Rectal smooth muscle tissue (tissue), 1 donor: ENCODE measurements around the gene TYROBP.

ENCODE experiments used
- H3K27ac ChIP-seq: one replicate; pipeline ENCODE4 v1.7.0; 2013; ENCODE audit warnings: low read depth, low read length, inconsistent platforms
- H3K27me3 ChIP-seq: one replicate; pipeline ENCODE4 v1.7.0; 2013; ENCODE audit warnings: low read length; ENCODE audit not compliant: control insufficient read depth, insufficient read depth
- H3K36me3 ChIP-seq: one replicate; pipeline ENCODE4 v1.7.0; 2013; ENCODE audit warnings: low read length; ENCODE audit not compliant: control insufficient read depth, insufficient read depth
- H3K4me1 ChIP-seq: one replicate; pipeline ENCODE4 v1.7.0; 2013; ENCODE audit warnings: low read length; ENCODE audit not compliant: control insufficient read depth, insufficient read depth
- H3K4me3 ChIP-seq: one replicate; pipeline ENCODE4 v1.7.0; 2013; ENCODE audit warnings: low read length
- H3K9ac ChIP-seq: one replicate; pipeline ENCODE4 v1.7.0; 2013; ENCODE audit warnings: low read length

The TYROBP gene

DNA sequence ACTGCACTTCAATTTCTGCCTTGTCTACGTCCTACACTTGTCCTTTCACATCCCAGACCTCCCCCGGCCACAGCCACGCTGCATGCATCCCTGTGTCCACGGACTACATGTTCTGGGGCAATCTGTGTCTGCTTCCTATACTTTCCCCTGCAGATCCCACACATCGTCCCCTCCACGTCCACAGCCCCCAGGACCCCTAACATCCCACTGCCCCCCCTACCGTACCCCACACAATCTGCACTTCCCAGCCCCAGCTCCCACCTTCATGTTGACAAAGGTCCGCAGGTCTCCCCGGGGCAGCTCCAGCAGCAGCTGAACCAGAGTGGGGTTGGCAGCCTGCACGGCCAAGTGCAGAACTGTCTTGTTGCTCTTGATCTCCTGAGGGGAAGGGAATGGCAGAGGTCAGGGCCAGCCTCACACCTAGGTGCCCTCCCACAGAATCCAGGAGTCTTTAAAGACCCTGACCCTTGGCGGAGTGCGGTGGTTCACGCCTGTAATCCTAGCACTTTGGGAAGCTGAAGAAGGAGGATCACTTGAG is 17.9 kb downstream of the TYROBP start:
- Histone ChIP-seq H3K27me3 (no peaks in the 10 kb centered on the region), H3K4me1 (no peaks in the 10 kb centered on the region), H3K27ac (no peak overlapping the region), H3K9ac (no peak overlapping the region), H3K4me3 (no peak overlapping the region), H3K36me3 (peaks cover 20% of the 10 kb centered on the region)

GRCh38 chr19:35889370-35890112 is 18.6 kb downstream of the TYROBP start:
- Histone ChIP-seq H3K4me1 (no peaks in the 10 kb centered on the region), H3K36me3 (peaks cover 20% of the 10 kb centered on the region), H3K9ac (no peak overlapping the region)

DNA sequence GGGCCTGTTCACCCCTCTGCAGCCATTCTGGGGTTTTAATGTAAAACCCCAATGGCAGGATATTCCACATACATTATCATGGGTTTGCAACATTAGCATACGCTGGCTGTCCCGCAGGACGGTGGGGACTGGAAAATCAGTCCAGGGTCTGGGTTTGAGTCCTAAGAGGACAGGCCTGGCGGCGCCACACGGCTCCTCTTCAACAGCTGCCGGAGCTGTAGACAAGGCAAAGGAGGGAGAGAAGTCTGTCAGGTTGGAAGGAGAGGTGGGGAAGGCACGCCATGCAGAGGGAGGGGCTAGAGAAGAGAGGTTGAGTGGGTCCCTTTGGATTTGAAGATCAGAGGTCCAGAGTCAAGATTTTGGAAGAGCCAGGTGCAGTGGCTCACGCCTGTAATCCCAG is 19.7 kb downstream of the TYROBP start:
- Histone ChIP-seq H3K27ac (no peak overlapping the region), H3K4me1 (no peaks in the 10 kb centered on the region), H3K27me3 (no peaks in the 10 kb centered on the region), H3K4me3 (no peak overlapping the region), H3K9ac (no peak overlapping the region), H3K36me3 (peaks cover 17% of the 10 kb centered on the region)

More at GRCh38 chr19:35889370-35890112, 18.6 kb downstream of the TYROBP start:
- Histone ChIP-seq H3K27ac (no peak overlapping the region), H3K27me3 (no peaks in the 10 kb centered on the region), H3K4me3 (no peak overlapping the region)

DNA sequence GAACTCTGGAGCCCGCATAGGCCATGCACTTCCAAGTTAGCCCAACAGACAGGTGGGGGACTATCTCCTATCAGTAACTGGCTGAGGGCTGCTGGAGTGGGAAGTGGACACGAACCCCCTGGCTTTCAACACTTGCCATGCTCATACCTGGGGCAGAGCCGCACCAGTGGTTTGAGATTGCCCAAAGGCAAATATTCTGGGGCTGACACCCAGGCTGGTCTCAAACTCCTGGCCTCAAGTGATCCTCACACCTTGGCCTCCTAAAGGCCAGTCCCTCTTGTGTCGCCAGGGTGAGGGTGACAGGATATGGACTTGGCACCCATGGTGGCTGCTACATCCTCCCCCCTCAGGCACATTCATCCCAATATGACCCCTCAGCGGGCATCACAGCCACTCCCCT is 20.9 kb downstream of the TYROBP start:
- H3K36me3 ChIP-seq: peaks cover 11% of the 10 kb centered on the region
- no peaks in the 10 kb centered on the region for H3K27me3 ChIP-seq
- no peak overlapping the region for H3K9ac ChIP-seq
- H3K27ac ChIP-seq: no peak overlapping the region
- no peak overlapping the region for H3K4me3 ChIP-seq
- no peaks in the 10 kb centered on the region for H3K4me1 ChIP-seq

DNA sequence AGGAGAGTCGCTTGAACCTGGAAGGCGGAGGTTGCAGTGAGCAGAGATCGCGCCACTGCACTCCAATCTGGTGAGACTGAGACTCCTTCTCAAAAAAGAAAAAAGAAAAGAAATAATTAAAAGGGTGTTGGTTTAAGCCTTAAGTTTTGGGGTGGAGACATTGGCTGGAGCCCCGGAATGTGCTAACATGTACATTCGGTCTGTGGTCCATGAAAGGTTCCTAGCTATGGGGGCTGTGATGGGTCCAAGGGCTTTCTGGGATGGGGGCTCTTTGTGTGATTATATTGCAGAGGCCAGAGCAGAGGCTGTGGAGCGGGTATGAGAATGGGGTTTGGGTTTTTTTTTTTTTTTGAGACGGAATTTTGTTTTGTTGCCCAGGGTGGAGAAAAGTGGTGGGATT is 22.2 kb downstream of the TYROBP start:
- peaks cover 11% of the 10 kb centered on the region for H3K36me3 ChIP-seq
- H3K27ac ChIP-seq: no peak overlapping the region
- no peak overlapping the region for H3K9ac ChIP-seq
- no peak overlapping the region for H3K4me3 ChIP-seq
- H3K27me3 ChIP-seq: no peaks in the 10 kb centered on the region
- no peaks in the 10 kb centered on the region for H3K4me1 ChIP-seq

GRCh38 chr19:35885225-35885738 is 22.8 kb downstream of the TYROBP start:
- Histone ChIP-seq H3K4me3 (no peak overlapping the region), H3K4me1 (no peaks in the 10 kb centered on the region), H3K27ac (no peak overlapping the region), H3K36me3 (peaks cover 11% of the 10 kb centered on the region), H3K27me3 (no peaks in the 10 kb centered on the region), H3K9ac (no peak overlapping the region)

DNA sequence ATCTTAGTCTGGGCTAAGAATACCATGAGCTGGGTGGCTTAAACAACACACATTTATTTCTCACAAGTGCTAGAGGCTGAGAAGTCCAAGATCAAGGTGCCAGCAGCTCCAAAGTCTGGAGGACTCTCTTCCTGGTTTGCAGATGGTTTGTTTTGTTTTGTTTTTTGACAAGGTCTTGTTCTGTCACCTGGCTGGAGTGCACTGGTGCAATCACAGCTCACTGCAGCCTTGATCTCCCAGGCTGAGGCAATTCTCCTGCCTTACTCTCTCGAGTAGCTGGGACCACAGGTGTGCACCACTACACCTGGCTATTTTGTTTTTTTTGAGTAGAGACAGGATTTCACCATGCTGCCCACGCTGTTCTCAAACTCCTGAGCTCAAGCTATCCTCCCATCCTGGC is 24.2 kb downstream of the TYROBP start:
- Histone ChIP-seq H3K27ac (no peak overlapping the region), H3K4me3 (no peak overlapping the region), H3K36me3 (peaks cover 7% of the 10 kb centered on the region), H3K4me1 (no peaks in the 10 kb centered on the region), H3K9ac (no peak overlapping the region), H3K27me3 (peaks cover 5% of the 10 kb centered on the region)

GRCh38 chr19:35882114-35882832 is 25.8 kb downstream of the TYROBP start:
- Histone ChIP-seq H3K4me3 (no peak overlapping the region), H3K4me1 (no peaks in the 10 kb centered on the region), H3K27me3 (peaks cover 5% of the 10 kb centered on the region), H3K9ac (no peak overlapping the region), H3K36me3 (no peaks in the 10 kb centered on the region), H3K27ac (no peak overlapping the region)

DNA sequence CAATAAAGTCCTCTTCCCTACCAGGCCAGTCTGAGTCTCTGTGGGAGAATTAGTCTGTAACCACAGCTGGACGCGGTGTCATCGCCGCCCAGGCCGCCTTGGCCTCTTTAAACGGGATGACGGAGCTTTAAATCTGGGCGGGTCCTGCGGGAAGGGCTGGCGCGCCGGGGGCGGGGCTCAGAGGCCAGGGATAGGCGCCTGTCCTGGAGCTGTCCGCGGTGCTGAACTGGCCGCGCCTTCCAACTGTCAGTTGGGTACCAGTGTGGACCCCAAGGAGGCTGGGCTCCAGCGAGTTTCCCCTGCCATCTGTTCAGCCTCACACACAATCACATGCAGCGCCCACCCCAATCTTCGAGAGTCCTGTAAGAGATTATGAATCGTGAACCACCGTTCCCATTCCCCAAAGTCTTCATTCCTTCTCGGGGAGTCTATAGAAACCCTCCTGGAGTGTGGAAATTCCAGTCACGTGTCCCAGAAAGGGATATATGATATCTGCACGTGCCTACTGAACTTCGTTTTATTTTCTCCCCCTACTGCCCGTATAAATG is 28.3 kb downstream of the TYROBP start:
- no peaks in the 10 kb centered on the region for H3K36me3 ChIP-seq
- H3K4me1 ChIP-seq: no peaks in the 10 kb centered on the region
- H3K27me3 ChIP-seq: peaks cover 5% of the 10 kb centered on the region
- H3K9ac ChIP-seq: no peak overlapping the region
- H3K4me3 ChIP-seq: no peak overlapping the region
- H3K27ac ChIP-seq: no peak overlapping the region

GRCh38 chr19:35879068-35879467 is 29.0 kb downstream of the TYROBP start:
- peaks cover 5% of the 10 kb centered on the region for H3K27me3 ChIP-seq
- H3K36me3 ChIP-seq: no peaks in the 10 kb centered on the region
- H3K4me1 ChIP-seq: no peaks in the 10 kb centered on the region
- no peak overlapping the region for H3K4me3 ChIP-seq
- H3K27ac ChIP-seq: no peak overlapping the region
- H3K9ac ChIP-seq: no peak overlapping the region

GRCh38 chr19:35874392-35874930 is 33.6 kb downstream of the TYROBP start:
- Histone ChIP-seq H3K4me3 (no peak overlapping the region), H3K36me3 (no peaks in the 10 kb centered on the region), H3K9ac (no peak overlapping the region), H3K27me3 (peaks cover 14% of the 10 kb centered on the region), H3K27ac (no peak overlapping the region), H3K4me1 (no peaks in the 10 kb centered on the region)

DNA sequence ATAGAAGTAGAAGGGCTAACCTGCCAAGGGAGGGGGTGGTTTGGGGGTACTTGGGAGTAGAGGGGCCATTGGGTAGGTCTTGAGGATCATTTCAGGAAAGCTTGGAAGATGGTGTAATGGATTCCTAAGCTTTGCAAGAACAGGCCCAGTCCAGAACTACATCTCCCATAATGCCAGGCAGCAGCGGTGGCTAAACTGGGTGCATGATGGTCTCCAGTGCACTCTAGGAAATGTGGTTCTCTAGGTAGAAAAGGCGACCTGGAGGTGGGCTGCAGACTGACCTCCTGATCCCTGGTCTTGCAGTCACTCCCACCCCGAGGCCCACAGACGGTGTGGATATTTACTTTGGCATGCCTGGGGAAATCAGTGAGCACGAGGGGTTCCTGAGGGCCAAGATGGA is 35.9 kb downstream of the TYROBP start:
- Histone ChIP-seq H3K27ac (no peak overlapping the region), H3K4me3 (no peak overlapping the region), H3K4me1 (peaks cover 3% of the 10 kb centered on the region), H3K36me3 (no peaks in the 10 kb centered on the region), H3K27me3 (peaks cover 11% of the 10 kb centered on the region), H3K9ac (no peak overlapping the region)
